IMR-90 (cell line): ENCODE measurements around the gene ZNF362.
A peak's percentile ranks its signal among the peaks of the same experiment; 100 is the strongest.

ENCODE experiments used
- CEBPB ChIP-seq: IDR thresholded peaks from 2 replicates; pipeline ENCODE4 v1.6.1; 2012; ENCODE audit warnings: low read depth, low read length, improper control_type of control experiment
- CHD1 ChIP-seq: IDR thresholded peaks from 2 replicates; pipeline ENCODE4 v1.6.1; 2012; ENCODE audit warnings: low read depth, low read length, improper control_type of control experiment
- FOS ChIP-seq: fragments of 150-350 bp; IDR thresholded peaks from 2 replicates; pipeline ENCODE4 v1.6.1; 2016; ENCODE audit warnings: low read depth, low read length
- MXI1 ChIP-seq: IDR thresholded peaks from 2 replicates; pipeline ENCODE4 v1.6.1; 2012; ENCODE audit warnings: low read depth, mild to moderate bottlenecking, low read length, moderate library complexity, borderline replicate concordance
- POLR2A ChIP-seq: IDR thresholded peaks from 2 replicates; pipeline ENCODE4 v1.6.1; 2012; ENCODE audit warnings: mild to moderate bottlenecking, low read depth, low read length
- RAD21 ChIP-seq: IDR thresholded peaks from 2 replicates; pipeline ENCODE4 v1.6.1; 2012; ENCODE audit warnings: low read length, improper control_type of control experiment
- RCOR1 ChIP-seq: IDR thresholded peaks from 2 replicates; pipeline ENCODE4 v1.6.1; 2012; ENCODE audit warnings: mild to moderate bottlenecking, low read length, improper control_type of control experiment; ENCODE audit not compliant: insufficient replicate concordance
- RFX5 ChIP-seq: IDR thresholded peaks from 2 replicates; pipeline ENCODE4 v1.8.0; 2012; ENCODE audit warnings: low read depth, mild to moderate bottlenecking, low read length, moderate library complexity
- SMC3 ChIP-seq: fragments of 150-350 bp; IDR thresholded peaks from 2 replicates; pipeline ENCODE4 v1.6.1; 2016; ENCODE audit warnings: low read depth, mild to moderate bottlenecking, antibody characterized with exemption, low read length, moderate library complexity
- TF ChIP-seq, protein P1 (sequence below): conservative IDR thresholded peaks from 2 replicates; pipeline ENCODE4 v1.5.1; 2012; ENCODE audit warnings: mild to moderate bottlenecking, low read depth, low read length, improper control_type of control experiment

DNA sequence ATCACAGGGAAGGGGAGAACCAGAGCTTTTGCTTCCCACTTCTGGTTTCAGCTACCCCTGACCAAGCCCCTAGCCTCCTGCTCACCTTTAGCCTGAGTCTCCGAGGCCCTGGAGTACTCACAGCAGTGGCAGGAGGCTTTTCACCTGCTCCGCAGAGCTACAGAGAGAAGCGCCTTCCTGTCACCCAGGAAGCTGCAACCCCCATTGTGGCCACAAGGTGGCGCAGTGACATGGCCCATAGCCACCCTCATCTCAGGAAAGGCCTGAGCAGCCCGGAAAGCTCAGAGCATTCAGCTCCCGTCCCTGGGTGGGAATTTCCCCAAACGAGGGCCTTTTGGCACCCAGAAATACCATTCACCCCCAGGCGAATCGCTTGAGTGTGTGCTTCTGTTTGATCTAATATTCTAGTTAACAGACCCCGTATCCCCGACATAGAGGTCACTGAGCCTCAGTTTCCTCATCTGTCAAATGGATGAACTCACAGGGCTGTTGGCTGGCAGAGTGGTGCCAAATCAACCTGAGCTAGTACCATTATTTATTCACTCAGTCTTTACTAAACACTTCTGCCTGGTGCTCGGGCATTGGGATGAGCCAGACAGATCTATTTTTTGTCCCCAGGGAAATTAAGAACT is 39.3 kb downstream of the ZNF362 start:
- no peak for TF ChIP-seq CEBPB
- TF ChIP-seq, protein P1, sequence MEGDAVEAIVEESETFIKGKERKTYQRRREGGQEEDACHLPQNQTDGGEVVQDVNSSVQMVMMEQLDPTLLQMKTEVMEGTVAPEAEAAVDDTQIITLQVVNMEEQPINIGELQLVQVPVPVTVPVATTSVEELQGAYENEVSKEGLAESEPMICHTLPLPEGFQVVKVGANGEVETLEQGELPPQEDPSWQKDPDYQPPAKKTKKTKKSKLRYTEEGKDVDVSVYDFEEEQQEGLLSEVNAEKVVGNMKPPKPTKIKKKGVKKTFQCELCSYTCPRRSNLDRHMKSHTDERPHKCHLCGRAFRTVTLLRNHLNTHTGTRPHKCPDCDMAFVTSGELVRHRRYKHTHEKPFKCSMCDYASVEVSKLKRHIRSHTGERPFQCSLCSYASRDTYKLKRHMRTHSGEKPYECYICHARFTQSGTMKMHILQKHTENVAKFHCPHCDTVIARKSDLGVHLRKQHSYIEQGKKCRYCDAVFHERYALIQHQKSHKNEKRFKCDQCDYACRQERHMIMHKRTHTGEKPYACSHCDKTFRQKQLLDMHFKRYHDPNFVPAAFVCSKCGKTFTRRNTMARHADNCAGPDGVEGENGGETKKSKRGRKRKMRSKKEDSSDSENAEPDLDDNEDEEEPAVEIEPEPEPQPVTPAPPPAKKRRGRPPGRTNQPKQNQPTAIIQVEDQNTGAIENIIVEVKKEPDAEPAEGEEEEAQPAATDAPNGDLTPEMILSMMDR: peak; percentile 94
- no peak for TF ChIP-seq FOS
- no peak for TF ChIP-seq RCOR1
- peak; percentile 89 for TF ChIP-seq RAD21
- 0 out of 2 replicates have a peak, but pooled peaks have one; percentile 32 for TF ChIP-seq POLR2A
- TF ChIP-seq RFX5: no peak
- TF ChIP-seq SMC3: peak; percentile 97
- no peak for TF ChIP-seq CHD1
- no peak for TF ChIP-seq MXI1
